Suprapubic skin (tissue), 4 donors: ENCODE results near the gene PDE6B. TPM values are rescaled to one million over a fixed set of nuclear protein-coding genes. Genes with fewer than 3 reads are reported as not detected.

Source experiments
- DNase-seq, 2 donors: peaks; one replicate each; pipeline ENCODE4 v3.0.0-alpha.2; 2019; ENCODE audit warnings: low spot score in 2 of 2
- H3K27ac ChIP-seq: fragments of 200-600 bp; sonication (generic); one replicate; pipeline ENCODE4 v1.5.1; 2019
- H3K27me3 ChIP-seq: fragments of 200-600 bp; sonication (generic); one replicate; pipeline ENCODE4 v1.5.1; 2019
- H3K36me3 ChIP-seq: fragments of 200-600 bp; sonication (generic); one replicate; pipeline ENCODE4 v1.5.1; 2019
- H3K4me1 ChIP-seq: fragments of 200-600 bp; sonication (generic); one replicate; pipeline ENCODE4 v1.5.1; 2019
- H3K4me3 ChIP-seq: fragments of 200-600 bp; sonication (generic); one replicate; pipeline ENCODE4 v1.5.1; 2019; ENCODE audit warnings: mild to moderate bottlenecking
- H3K9me3 ChIP-seq: fragments of 200-600 bp; sonication (generic); one replicate; pipeline ENCODE4 v1.5.1; 2019
- CTCF ChIP-seq, 2 donors: fragments of 200-600 bp in 1 of 2; fragments of 450-650 bp in 1 of 2; sonication (generic) in 1 of 2; IDR thresholded peaks; one replicate each; pipeline ENCODE4 v1.5.1; 2016 to 2019; ENCODE audit warnings: antibody characterized with exemption in 2 of 2, mild to moderate bottlenecking in 1 of 2, moderate library complexity in 1 of 2
- EP300 ChIP-seq: sonication (generic); formaldehyde crosslinking; IDR thresholded peaks from one replicate; pipeline ENCODE4 v1.6.1; 2017; ENCODE audit warnings: antibody characterized with exemption
- POLR2A ChIP-seq, 2 donors: fragments of 450-650 bp; IDR thresholded peaks; one replicate each; pipeline ENCODE4 v1.6.1; 2017; ENCODE audit warnings: antibody characterized with exemption in 2 of 2, mild to moderate bottlenecking in 2 of 2, moderate library complexity in 2 of 2
- POLR2AphosphoS5 ChIP-seq, 3 donors: sonication (generic); formaldehyde crosslinking; IDR thresholded peaks; one replicate each; pipeline ENCODE4 v1.6.1; 2017; ENCODE audit warnings: antibody characterized with exemption in 3 of 3
- WGBS: methylation state at CpG from one replicate; pipeline ENCODE4 v1.1.5; 2018; 5-methylcytosine and 5-hydroxymethylcytosine counted together
- total RNA-seq, 4 donors: library from RNA; depleted of rRNA; stranded (reverse); fragments of >200 nt; gene quantifications; one replicate each; pipeline ENCODE4 v1.1.0, GENCODE V29; 2016

Gene PDE6B
- total RNA-seq, 4 donors from 2014 or later: 0.95 to 9.5 TPM; not detected in 2

GRCh38 chr4:621296-622070, 3.9 kb upstream of the PDE6B start:
- TF ChIP-seq EP300 (no peak), POLR2A (IDR thresholded peaks at IDR 0.05) (no peak), POLR2AphosphoS5 (IDR thresholded peaks at IDR 0.05) (no peak)
- Histone ChIP-seq H3K4me3 (no peak overlapping the region), H3K27me3 (peaks cover 28% of the 10 kb centered on the region), H3K9me3 (no peaks in the 10 kb centered on the region), H3K27ac (no peak overlapping the region), H3K4me1 (no peaks in the 10 kb centered on the region), H3K36me3 (no peaks in the 10 kb centered on the region)
- WGBS: 89% methylated on average over 15 of the region's 22 CpGs
- peak; percentile 40 to 43 for DNase-seq

- peaks cover 22% of the 10 kb centered on the region for H3K27me3 ChIP-seq
- no peaks in the 10 kb centered on the region for H3K36me3 ChIP-seq
- peak; percentile 16 for DNase-seq
- 77% methylated on average over 9 of the region's 22 CpGs for WGBS
- TF ChIP-seq CTCF (IDR thresholded peaks at IDR 0.05) (no peak), EP300 (no peak), POLR2AphosphoS5 (IDR thresholded peaks at IDR 0.05) (no peak), POLR2A (IDR thresholded peaks at IDR 0.05) (no peak)
- no peaks in the 10 kb centered on the region for H3K4me1 ChIP-seq
- H3K9me3 ChIP-seq: no peaks in the 10 kb centered on the region
- H3K4me3 ChIP-seq: no peak overlapping the region
- H3K27ac ChIP-seq: no peak overlapping the region
These were observed 3.0 kb upstream of the PDE6B start for GRCh38 chr4:622071-622995.

GRCh38 chr4:622996-623913, 2.1 kb upstream of the PDE6B start:
- Histone ChIP-seq H3K27me3 (peaks cover 20% of the 10 kb centered on the region), H3K4me1 (no peaks in the 10 kb centered on the region)
- WGBS: 75% methylated on average over 24 of the region's 24 CpGs

GRCh38 chr4:623914-624566, 1.3 kb upstream of the PDE6B start:
- WGBS: 55% methylated on average over 21 of the region's 29 CpGs
- H3K27me3 ChIP-seq: peaks cover 20% of the 10 kb centered on the region
- H3K27ac ChIP-seq: no peak overlapping the region
- H3K9me3 ChIP-seq: no peaks in the 10 kb centered on the region
- H3K4me1 ChIP-seq: no peaks in the 10 kb centered on the region
- TF ChIP-seq CTCF (IDR thresholded peaks at IDR 0.05) (no peak), POLR2A (IDR thresholded peaks at IDR 0.05) (no peak), EP300 (no peak), POLR2AphosphoS5 (IDR thresholded peaks at IDR 0.05) (no peak)
- no peak overlapping the region for H3K4me3 ChIP-seq
- peak in 1 of 2 donors; percentile 25 for DNase-seq
- no peaks in the 10 kb centered on the region for H3K36me3 ChIP-seq

More at GRCh38 chr4:622996-623913, 2.1 kb upstream of the PDE6B start:
- no peaks in the 10 kb centered on the region for H3K9me3 ChIP-seq
- peak; percentile 13 to 46 for DNase-seq
- no peak overlapping the region for H3K27ac ChIP-seq
- no peak overlapping the region for H3K4me3 ChIP-seq
- H3K36me3 ChIP-seq: no peaks in the 10 kb centered on the region
- TF ChIP-seq CTCF (IDR thresholded peaks at IDR 0.05) (no peak), EP300 (no peak), POLR2AphosphoS5 (IDR thresholded peaks at IDR 0.05) (no peak), POLR2A (IDR thresholded peaks at IDR 0.05) (no peak)
